ENCODE data around the gene CCL15. TPM values are rescaled to one million over a fixed set of nuclear protein-coding genes. Genes with fewer than 3 reads are reported as not detected.

Gene CCL15
- 32.0 and 40.1 TPM in 2 replicates for total RNA-seq
- 39.0 and 42.2 TPM in 2 replicates for polyA plus RNA-seq

- 58% methylated on average over 6 of the region's 6 CpGs for WGBS (ENCODE audit: low lambda C conversion rate, missing lambda C conversion rate)
Measured at GRCh38 chr17:36001110-36001771, at the start of gene CCL15. TSS of gene CCL15 (minus strand) at chr17:36001553. CDS start at chr17:36001492, 61 bp downstream.

GRCh38 chr17:36049643-36050042, 48.3 kb upstream of the CCL15 start:
- no peak for TF ChIP-seq EZH2 (IDR thresholded peaks at IDR 0.05; ENCODE audit: borderline replicate concordance)
- no peak for TF ChIP-seq EZH2phosphoT487 (IDR thresholded peaks at IDR 0.05; ENCODE audit: low read depth, severe bottlenecking, unreplicated experiment)
- no peak for TF ChIP-seq CTCF (IDR thresholded peaks at IDR 0.05; ENCODE audit: poor library complexity)
- Histone ChIP-seq H3K79me2 (no peaks in the 10 kb centered on the region), H3K36me3 (replicated peaks; ENCODE audit: insufficient read depth, low read depth) (no peaks in the 10 kb centered on the region), H4K20me1 (ENCODE audit: insufficient read depth, poor library complexity, severe bottlenecking) (no peaks in the 10 kb centered on the region), H3K27me3 (no peaks in the 10 kb centered on the region), H3K4me2 (no peak overlapping the region), H3K4me3 (no peak overlapping the region), H3K27ac (no peak overlapping the region), H3K4me1 (ENCODE audit: insufficient read depth) (no peaks in the 10 kb centered on the region), H3K9me3 (ENCODE audit: low read depth) (no peaks in the 10 kb centered on the region), H2AFZ (no peak overlapping the region), H3K9me2 (replicated peaks; ENCODE audit: insufficient read depth) (no peaks in the 10 kb centered on the region)
- DNase-seq (ENCODE audit: low spot score) = no peak
- WGBS (ENCODE audit: low lambda C conversion rate, missing lambda C conversion rate) = 95% methylated on average over 2 of the region's 2 CpGs

More at GRCh38 chr17:36001110-36001771, at the start of gene CCL15:
- Histone ChIP-seq H3K4me2 (peak within 1 kb of the TSS; percentile 69), H3K4me3 (no peak within 1 kb of the TSS), H3K27ac (peak within 1 kb of the TSS; percentile 95), H3K9me3 (ENCODE audit: low read depth) (no peaks in the 10 kb centered on the region), H3K27me3 (no peaks in the 10 kb centered on the region), H3K79me2 (peaks cover 8% of the 10 kb centered on the region), H4K20me1 (ENCODE audit: insufficient read depth, poor library complexity, severe bottlenecking) (no peaks in the 10 kb centered on the region), H2AFZ (no peak within 1 kb of the TSS), H3K9me2 (replicated peaks; ENCODE audit: insufficient read depth) (no peaks in the 10 kb centered on the region), H3K36me3 (replicated peaks; ENCODE audit: insufficient read depth, low read depth) (no peaks in the 10 kb centered on the region), H3K4me1 (ENCODE audit: insufficient read depth) (peaks cover 10% of the 10 kb centered on the region)
- no peak for TF ChIP-seq CTCF (IDR thresholded peaks at IDR 0.05; ENCODE audit: poor library complexity)
- TF ChIP-seq EZH2phosphoT487 (IDR thresholded peaks at IDR 0.05; ENCODE audit: low read depth, severe bottlenecking, unreplicated experiment) = no peak
- no peak for TF ChIP-seq EZH2 (IDR thresholded peaks at IDR 0.05; ENCODE audit: borderline replicate concordance)
- peak; percentile 56 for DNase-seq (ENCODE audit: low spot score)

- TF ChIP-seq EZH2phosphoT487 (IDR thresholded peaks at IDR 0.05; ENCODE audit: low read depth, severe bottlenecking, unreplicated experiment) (no peak), EZH2 (IDR thresholded peaks at IDR 0.05; ENCODE audit: borderline replicate concordance) (no peak), CTCF (IDR thresholded peaks at IDR 0.05; ENCODE audit: poor library complexity) (no peak)
- Histone ChIP-seq H4K20me1 (ENCODE audit: insufficient read depth, poor library complexity, severe bottlenecking) (no peaks in the 10 kb centered on the region), H3K4me2 (no peak overlapping the region), H3K27ac (no peak overlapping the region), H3K9me2 (replicated peaks; ENCODE audit: insufficient read depth) (no peaks in the 10 kb centered on the region), H2AFZ (no peak overlapping the region), H3K27me3 (no peaks in the 10 kb centered on the region), H3K4me1 (ENCODE audit: insufficient read depth) (no peaks in the 10 kb centered on the region), H3K36me3 (replicated peaks; ENCODE audit: insufficient read depth, low read depth) (no peaks in the 10 kb centered on the region), H3K4me3 (no peak overlapping the region), H3K9me3 (ENCODE audit: low read depth) (no peaks in the 10 kb centered on the region), H3K79me2 (no peaks in the 10 kb centered on the region)
- WGBS (ENCODE audit: low lambda C conversion rate, missing lambda C conversion rate) = 77% methylated on average over 2 of the region's 2 CpGs
- no peak for DNase-seq (ENCODE audit: low spot score)
Measured at GRCh38 chr17:36048066-36048465, 46.7 kb upstream of the CCL15 start.
